Measurements from ENCODE around the gene CDK8. TPM values are rescaled to one million over a fixed set of nuclear protein-coding genes. Genes with fewer than 3 reads are reported as not detected.
A peak's percentile ranks its signal among the peaks of the same experiment; 100 is the strongest.

CDK8 gene
- total RNA-seq, 1 donor from 2014 or later = 11.3 TPM

- peaks cover 24% of the 10 kb centered on the region for H3K4me1 ChIP-seq
- TF ChIP-seq POLR2AphosphoS5 (IDR thresholded peaks at IDR 0.05; ENCODE audit: insufficient read depth in 1 of 2, low read depth in 1 of 2) = peak in 1 of 2 donors; percentile 4
- no peak for TF ChIP-seq CTCF (IDR thresholded peaks at IDR 0.05)
- no peak for TF ChIP-seq POLR2A (IDR thresholded peaks at IDR 0.05)
Observed at GRCh38 chr13:26222520-26223046, 31.3 kb upstream of the CDK8 start.

GRCh38 chr13:26225896-26226617 is 27.9 kb upstream of the CDK8 start:
- Histone ChIP-seq H3K9me3 (no peaks in the 10 kb centered on the region), H3K27ac (no peak overlapping the region), H3K27me3 (no peaks in the 10 kb centered on the region), H3K4me3 (no peak overlapping the region), H3K4me1 (peaks cover 10% of the 10 kb centered on the region), H3K36me3 (no peaks in the 10 kb centered on the region)
- TF ChIP-seq POLR2A (IDR thresholded peaks at IDR 0.05) = no peak
- intact Hi-C loops (cut with DNase I) = no loop called here
- no peak for DNase-seq (ENCODE audit: extremely low spot score in 2 of 2)

More at GRCh38 chr13:26222520-26223046, 31.3 kb upstream of the CDK8 start:
- no peaks in the 10 kb centered on the region for H3K27me3 ChIP-seq
- no peak for DNase-seq (ENCODE audit: extremely low spot score in 2 of 2)
- peak overlapping the region; percentile 82 to 97 for H3K4me3 ChIP-seq
- peak overlapping the region; percentile 91 for H3K27ac ChIP-seq
- H3K9me3 ChIP-seq = no peaks in the 10 kb centered on the region
- intact Hi-C loops (cut with DNase I) = loop anchor here (5.0 kb wide), 1 partner anchor 335 kb away; the partner anchor contains the start of gene WASF3
- H3K36me3 ChIP-seq = peaks cover 0 to 17% of the 10 kb centered on the region in 2 donors

- no peak overlapping the region for H3K27ac ChIP-seq
- peaks cover 6% of the 10 kb centered on the region for H3K4me1 ChIP-seq
- H3K4me3 ChIP-seq = no peak overlapping the region
- H3K27me3 ChIP-seq = no peaks in the 10 kb centered on the region
- no peaks in the 10 kb centered on the region for H3K36me3 ChIP-seq
- DNase-seq (ENCODE audit: extremely low spot score in 2 of 2) = no peak
- H3K9me3 ChIP-seq = no peaks in the 10 kb centered on the region
- TF ChIP-seq POLR2A (IDR thresholded peaks at IDR 0.05) (no peak), POLR2AphosphoS5 (IDR thresholded peaks at IDR 0.05; ENCODE audit: insufficient read depth in 1 of 2, low read depth in 1 of 2) (no peak)
- intact Hi-C loops (cut with DNase I) = no loop called here
Observed at GRCh38 chr13:26227166-26227971, 26.6 kb upstream of the CDK8 start.

GRCh38 chr13:26228096-26228495 is 25.8 kb upstream of the CDK8 start:
- Histone ChIP-seq H3K27me3 (no peaks in the 10 kb centered on the region), H3K4me3 (no peak overlapping the region), H3K36me3 (no peaks in the 10 kb centered on the region), H3K27ac (no peak overlapping the region), H3K4me1 (no peaks in the 10 kb centered on the region), H3K9me3 (no peaks in the 10 kb centered on the region)
- intact Hi-C loops (cut with DNase I) = no loop called here
- no peak for DNase-seq (ENCODE audit: extremely low spot score in 2 of 2)
- no peak for TF ChIP-seq POLR2A (IDR thresholded peaks at IDR 0.05)
- no peak for TF ChIP-seq CTCF (IDR thresholded peaks at IDR 0.05)
- TF ChIP-seq POLR2AphosphoS5 (IDR thresholded peaks at IDR 0.05; ENCODE audit: insufficient read depth in 1 of 2, low read depth in 1 of 2) = no peak

- intact Hi-C loops (cut with DNase I) = no loop called here
- no peak overlapping the region for H3K27ac ChIP-seq
- no peaks in the 10 kb centered on the region for H3K4me1 ChIP-seq
- TF ChIP-seq POLR2A (IDR thresholded peaks at IDR 0.05) (no peak), POLR2AphosphoS5 (IDR thresholded peaks at IDR 0.05; ENCODE audit: insufficient read depth in 1 of 2, low read depth in 1 of 2) (no peak), CTCF (IDR thresholded peaks at IDR 0.05) (no peak)
- H3K4me3 ChIP-seq = no peak overlapping the region
- no peaks in the 10 kb centered on the region for H3K36me3 ChIP-seq
- no peak for DNase-seq (ENCODE audit: extremely low spot score in 2 of 2)
- no peaks in the 10 kb centered on the region for H3K9me3 ChIP-seq
- no peaks in the 10 kb centered on the region for H3K27me3 ChIP-seq
Observed at GRCh38 chr13:26229080-26229615, 24.8 kb upstream of the CDK8 start.

Data from vagina (tissue), 2 donors.